ENCODE data around the gene USP51.
"Not testable (repeated sequence)": the region's sequence is repeated elsewhere in the genome, so short reads cannot be mapped to it uniquely, and the experiment has no call there.

Gene USP51

DNA sequence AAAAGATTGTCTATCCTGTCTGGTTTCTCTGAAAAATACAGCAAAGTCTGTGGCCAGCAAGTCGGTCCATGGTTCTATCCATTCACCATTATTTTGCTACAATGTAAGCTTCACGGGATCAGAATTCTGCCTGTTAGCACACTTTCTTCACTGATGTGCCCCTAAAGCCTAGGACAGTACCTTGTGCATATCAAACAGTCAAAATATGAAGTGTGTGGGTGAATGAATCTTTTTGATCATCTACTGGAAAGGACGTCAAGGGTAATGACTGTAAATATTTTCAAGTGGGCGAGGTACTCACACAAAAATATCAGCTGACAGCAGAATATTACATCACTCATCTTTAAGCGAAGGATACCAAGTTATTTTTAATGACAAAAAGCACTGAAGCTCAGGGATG is 24.5 kb downstream of the USP51 start:
- DNase-seq (ENCODE audit: low spot score): not testable (repeated sequence)

GRCh38 chrX:55464050-55464449 is 25.6 kb downstream of the USP51 start:
- DNase-seq (ENCODE audit: low spot score): not testable (repeated sequence)

GRCh38 chrX:55459926-55460325 is 29.7 kb downstream of the USP51 start:
- not testable (repeated sequence) for DNase-seq (ENCODE audit: low spot score)

- DNase-seq (ENCODE audit: low spot score): not testable (repeated sequence)
These were observed 30.2 kb downstream of the USP51 start for GRCh38 chrX:55459426-55459825.

- DNase-seq (ENCODE audit: low spot score): not testable (repeated sequence)
These were observed 33.9 kb downstream of the USP51 start for GRCh38 chrX:55455708-55456107.

- DNase-seq (ENCODE audit: low spot score): no peak
These were observed 36.9 kb downstream of the USP51 start for GRCh38 chrX:55452833-55453124.

- peak; percentile 65 for DNase-seq (ENCODE audit: low spot score)
These were observed 37.4 kb downstream of the USP51 start, which contains the start of gene MAGEH1 for GRCh38 chrX:55451990-55452832. TSS of gene MAGEH1 (plus strand) at chrX:55452127. CDS start at chrX:55452375, 248 bp downstream.

GRCh38 chrX:55451626-55451989 is 38.0 kb downstream of the USP51 start:
- DNase-seq (ENCODE audit: low spot score): no peak

DNA sequence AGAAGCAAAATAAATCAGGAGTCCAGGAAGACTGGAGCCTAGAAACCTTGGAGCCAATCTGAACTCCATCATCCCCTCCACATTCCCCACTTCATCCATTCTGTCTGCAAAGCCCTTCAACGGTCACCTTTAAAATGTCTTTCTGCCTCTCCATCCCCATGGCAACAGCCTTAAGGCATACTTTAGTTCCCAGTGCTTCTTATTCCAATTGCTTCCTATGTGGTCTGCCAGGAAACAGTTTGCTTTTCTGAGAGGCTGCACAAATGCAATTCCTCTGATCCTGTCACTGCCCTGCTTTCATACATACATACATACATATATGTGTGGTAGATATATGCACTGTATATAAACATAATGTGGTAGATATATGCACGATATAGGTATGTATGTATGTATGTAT is 38.5 kb downstream of the USP51 start:
- DNase-seq (ENCODE audit: low spot score): no peak

GRCh38 chrX:55450259-55450658 is 39.4 kb downstream of the USP51 start:
- no peak for DNase-seq (ENCODE audit: low spot score)

GRCh38 chrX:55443468-55443867 is 46.2 kb downstream of the USP51 start:
- not testable (repeated sequence) for DNase-seq (ENCODE audit: low spot score)

Small RNA genes within 50 kb of the gene (small RNA-seq; reads per million reads assigned to genes)
- 0 reads per million in 2 experiments for gene MIR4536-2

Measured in SK-N-DZ (cell line).